SH-SY5Y (cell line): Measurements from ENCODE around the gene LYRM2.

Experiments used
- GATA2 ChIP-seq: IDR thresholded peaks from 2 replicates; pipeline ENCODE4 v1.6.1; 2011; ENCODE audit warnings: mild to moderate bottlenecking, low read depth, low read length
- GATA3 ChIP-seq: IDR thresholded peaks from 2 replicates; pipeline ENCODE4 v1.6.1; 2011; ENCODE audit warnings: low read depth, mild to moderate bottlenecking, low read length, moderate library complexity

DNA sequence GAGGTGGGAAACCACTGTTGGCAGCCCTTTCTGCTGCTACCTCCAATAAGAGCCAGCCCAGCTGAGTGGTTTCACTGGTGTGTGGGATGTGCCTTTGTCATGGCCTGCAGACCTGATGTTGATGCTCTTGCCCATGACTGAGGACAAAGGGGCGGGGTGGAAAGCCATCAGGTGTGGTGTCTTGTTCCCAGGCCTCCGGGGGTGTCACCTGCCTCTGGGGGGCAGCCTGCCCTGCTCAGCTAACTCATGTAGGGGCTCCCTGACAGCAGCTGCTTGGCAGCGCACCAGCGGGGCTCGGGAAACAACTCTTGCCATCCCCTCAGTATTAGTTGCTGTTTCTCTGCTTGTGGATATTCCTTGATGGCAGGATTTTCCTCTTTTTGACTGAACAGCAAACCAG lies 91.3 kb downstream of the LYRM2 start:
- TF ChIP-seq GATA2 (no peak), GATA3 (no peak)
